ENCODE data around the gene RGS1.

DNA sequence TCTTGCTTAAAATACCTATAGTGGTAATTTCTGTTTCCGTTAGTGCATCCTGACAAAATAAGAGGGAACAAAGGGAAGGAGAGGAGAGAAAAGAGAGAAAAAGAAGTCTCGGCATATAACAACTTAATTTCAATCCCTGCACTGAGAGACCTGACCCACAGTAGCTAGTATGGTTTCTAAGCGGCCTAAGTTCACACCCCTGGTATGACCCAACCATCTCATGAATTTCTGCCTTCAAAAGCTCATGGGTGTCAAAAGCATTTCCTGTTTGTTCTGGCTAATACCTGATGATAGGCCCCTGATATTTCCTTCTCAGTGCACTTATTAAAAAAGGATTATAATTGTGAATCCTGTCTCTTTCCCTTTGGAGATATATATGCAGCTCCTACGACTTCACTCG is 32.1 kb upstream of the RGS1 start:
- TF ChIP-seq, protein P1, sequence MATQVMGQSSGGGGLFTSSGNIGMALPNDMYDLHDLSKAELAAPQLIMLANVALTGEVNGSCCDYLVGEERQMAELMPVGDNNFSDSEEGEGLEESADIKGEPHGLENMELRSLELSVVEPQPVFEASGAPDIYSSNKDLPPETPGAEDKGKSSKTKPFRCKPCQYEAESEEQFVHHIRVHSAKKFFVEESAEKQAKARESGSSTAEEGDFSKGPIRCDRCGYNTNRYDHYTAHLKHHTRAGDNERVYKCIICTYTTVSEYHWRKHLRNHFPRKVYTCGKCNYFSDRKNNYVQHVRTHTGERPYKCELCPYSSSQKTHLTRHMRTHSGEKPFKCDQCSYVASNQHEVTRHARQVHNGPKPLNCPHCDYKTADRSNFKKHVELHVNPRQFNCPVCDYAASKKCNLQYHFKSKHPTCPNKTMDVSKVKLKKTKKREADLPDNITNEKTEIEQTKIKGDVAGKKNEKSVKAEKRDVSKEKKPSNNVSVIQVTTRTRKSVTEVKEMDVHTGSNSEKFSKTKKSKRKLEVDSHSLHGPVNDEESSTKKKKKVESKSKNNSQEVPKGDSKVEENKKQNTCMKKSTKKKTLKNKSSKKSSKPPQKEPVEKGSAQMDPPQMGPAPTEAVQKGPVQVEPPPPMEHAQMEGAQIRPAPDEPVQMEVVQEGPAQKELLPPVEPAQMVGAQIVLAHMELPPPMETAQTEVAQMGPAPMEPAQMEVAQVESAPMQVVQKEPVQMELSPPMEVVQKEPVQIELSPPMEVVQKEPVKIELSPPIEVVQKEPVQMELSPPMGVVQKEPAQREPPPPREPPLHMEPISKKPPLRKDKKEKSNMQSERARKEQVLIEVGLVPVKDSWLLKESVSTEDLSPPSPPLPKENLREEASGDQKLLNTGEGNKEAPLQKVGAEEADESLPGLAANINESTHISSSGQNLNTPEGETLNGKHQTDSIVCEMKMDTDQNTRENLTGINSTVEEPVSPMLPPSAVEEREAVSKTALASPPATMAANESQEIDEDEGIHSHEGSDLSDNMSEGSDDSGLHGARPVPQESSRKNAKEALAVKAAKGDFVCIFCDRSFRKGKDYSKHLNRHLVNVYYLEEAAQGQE (IDR thresholded peaks at IDR 0.05; ENCODE audit: insufficient read depth in 1 of 2, low read depth in 2 of 2, low read length in 2 of 2): no peak
- TF ChIP-seq POLR2AphosphoS5 (IDR thresholded peaks at IDR 0.05; ENCODE audit: low read depth, low read length): no peak
- TF ChIP-seq TAF1 (IDR thresholded peaks at IDR 0.05; ENCODE audit: borderline replicate concordance, insufficient read depth, low read length): no peak
- TF ChIP-seq FOXP2 (optimal IDR thresholded peaks at IDR 0.05; ENCODE audit: borderline replicate concordance, extremely low read depth, extremely low read length, insufficient read depth): no peak
